ENCODE measurements around the gene PTTG1IP. TPM values are rescaled to one million over a fixed set of nuclear protein-coding genes. Genes with fewer than 3 reads are reported as not detected.
A peak's percentile ranks its signal among the peaks of the same experiment; 100 is the strongest.

The PTTG1IP gene
- total and polyA plus RNA-seq, 8 donors: 61.3 to 253 (median 114) TPM

DNA sequence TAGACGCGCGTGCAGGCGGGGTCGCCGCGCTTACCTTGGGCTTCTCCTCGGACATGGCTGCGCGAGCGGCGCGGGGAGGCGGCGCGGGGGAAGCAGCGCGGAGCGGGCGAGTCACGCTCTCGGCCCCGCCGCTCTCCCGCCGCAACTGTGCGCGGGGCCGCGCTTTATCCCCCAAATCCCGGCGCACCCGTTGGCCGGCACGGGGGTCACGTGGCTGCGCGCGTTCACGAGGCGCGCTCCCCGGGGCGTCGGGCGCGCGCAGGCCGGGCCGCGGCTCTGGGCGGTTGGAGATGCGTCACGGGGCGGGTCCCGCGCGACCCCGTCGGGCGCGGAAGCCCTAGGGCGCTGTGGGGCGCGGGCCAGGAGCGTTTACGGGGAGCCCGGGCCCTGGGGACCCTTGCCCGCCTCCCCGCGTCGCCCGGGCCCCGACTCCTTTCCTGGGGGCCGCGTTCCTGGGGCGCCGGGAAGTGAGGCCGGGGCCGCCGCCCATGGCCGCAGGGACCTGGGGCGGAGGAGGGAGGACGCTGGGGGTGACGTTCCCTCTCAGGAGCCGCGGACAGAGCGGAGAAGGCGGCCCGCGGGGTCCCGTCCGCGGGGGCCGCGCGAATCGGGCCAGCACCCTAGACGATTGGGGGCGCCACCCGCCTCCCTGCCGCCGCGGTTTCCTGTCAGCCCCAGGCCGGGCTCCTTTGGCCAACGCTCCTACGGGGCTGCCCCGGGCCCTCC is 55.4 kb downstream of the PTTG1IP start, which contains the start of gene SUMO3:
Gene SUMO3 (minus strand): TSS at position 149 of the 726 bp plus-strand sequence. CDS start 94 bp downstream, at position 55.
- Histone ChIP-seq H3K9me3 (peaks cover 6 to 33% (median 21%) of the 10 kb centered on the region in 4 donors), H3K4me1 (peaks cover 12 to 38% (median 27%) of the 10 kb centered on the region in 4 donors), H3K27me3 (no peaks in the 10 kb centered on the region), H3K4me3 (peak within 1 kb of the TSS; percentile 57 to 73 (median 68)), H3K36me3 (peaks cover 9 to 10% (median 9%) of the 10 kb centered on the region in 4 donors), H3K27ac (peak within 1 kb of the TSS; percentile 86 to 95 (median 89))
- peak; percentile 86 to 93 for DNase-seq
- WGBS, 5 donors: 0 to 1% (median 0%) methylated on average over 19 to 104 of the region's 108 CpGs
- TF ChIP-seq POLR2AphosphoS5 (IDR thresholded peaks at IDR 0.05) (peak; percentile 47 to 84 (median 82)), EP300 (IDR thresholded peaks at IDR 0.05) (no peak)
- intact Hi-C loops (cut with DNase I; ENCODE audit: low total_unique reads): loop anchor here (10.0 kb wide), 1 partner anchor 47 kb away; no protein-coding TSS in a partner anchor

GRCh38 chr21:44817506-44817880 is 56.0 kb downstream of the PTTG1IP start:
- Histone ChIP-seq H3K27ac (peak overlapping the region; percentile 86 to 95 (median 89)), H3K27me3 (no peaks in the 10 kb centered on the region), H3K4me1 (peaks cover 12 to 43% (median 29%) of the 10 kb centered on the region in 4 donors), H3K9me3 (peaks cover 3 to 27% (median 15%) of the 10 kb centered on the region in 4 donors), H3K36me3 (peaks cover 9 to 15% (median 15%) of the 10 kb centered on the region in 4 donors), H3K4me3 (peak overlapping the region; percentile 57 to 73 (median 68))
- peak; percentile 94 to 97 for DNase-seq
- TF ChIP-seq CTCF (IDR thresholded peaks at IDR 0.05): no peak
- peak in 1 of 3 donors; percentile 15 for TF ChIP-seq POLR2AphosphoS5 (IDR thresholded peaks at IDR 0.05)
- WGBS, 5 donors: 0 to 1% (median 0%) methylated on average over 1 to 43 of the region's 43 CpGs; no CpG with 5 or more reads in 1 of the 5 donors
- intact Hi-C loops (cut with DNase I; ENCODE audit: low total_unique reads): loop anchor here (10.0 kb wide), 1 partner anchor 47 kb away; no protein-coding TSS in a partner anchor

DNA sequence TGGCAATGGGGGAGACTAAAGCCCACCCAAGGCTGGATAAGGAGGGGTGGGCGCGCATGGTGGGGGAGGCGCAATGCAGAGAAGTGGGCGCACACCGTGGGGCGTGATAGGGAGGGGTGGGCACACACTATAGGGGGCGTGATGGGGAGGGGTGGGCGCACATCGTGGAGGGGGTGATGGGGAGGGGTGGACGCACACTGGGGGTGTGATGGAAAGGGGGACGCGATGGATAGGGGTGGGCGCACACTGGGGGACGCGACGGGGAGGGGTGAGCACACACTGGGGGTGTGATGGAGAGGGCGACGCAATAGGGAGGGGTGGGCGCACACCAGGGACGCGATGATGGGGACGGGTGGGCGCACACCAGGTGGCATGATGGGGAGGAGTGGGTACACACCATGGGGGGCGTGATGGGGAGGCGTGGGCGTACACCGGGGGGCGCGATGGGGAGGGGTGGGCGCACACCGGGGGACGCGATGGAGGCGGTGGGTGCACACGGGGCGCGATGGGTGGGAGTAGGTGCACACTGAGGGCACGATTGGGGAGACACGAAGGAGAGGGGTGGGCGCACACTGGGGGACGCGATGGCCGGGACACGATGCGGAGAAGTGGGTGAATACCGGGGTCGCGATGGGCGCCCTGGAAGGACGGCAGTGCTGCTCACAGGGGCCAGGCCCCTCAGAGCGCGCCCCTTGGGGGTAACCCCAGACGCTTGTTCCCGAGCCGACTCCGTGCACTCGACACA is 56.6 kb downstream of the PTTG1IP start:
- peak overlapping the region; percentile 51 to 92 (median 88) for H3K27ac ChIP-seq
- TF ChIP-seq EP300 (IDR thresholded peaks at IDR 0.05) (no peak), POLR2AphosphoS5 (IDR thresholded peaks at IDR 0.05) (no peak), POLR2A (IDR thresholded peaks at IDR 0.05) (no peak), CTCF (IDR thresholded peaks at IDR 0.05) (no peak)
- H3K36me3 ChIP-seq: peaks cover 9 to 21% (median 20%) of the 10 kb centered on the region in 4 donors
- intact Hi-C loops (cut with DNase I; ENCODE audit: low total_unique reads): loop anchor here (10.0 kb wide), 1 partner anchor 48 kb away; no protein-coding TSS in a partner anchor
- H3K27me3 ChIP-seq: no peaks in the 10 kb centered on the region
- DNase-seq: peak in 1 of 2 donors; percentile 40
- 52 to 71% (median 56%) methylated on average over 49 to 57 of the region's 57 CpGs for WGBS, 5 donors
- H3K4me1 ChIP-seq: peaks cover 12 to 46% (median 30%) of the 10 kb centered on the region in 4 donors
- H3K9me3 ChIP-seq: peaks cover 0 to 23% (median 10%) of the 10 kb centered on the region in 4 donors
- H3K4me3 ChIP-seq: peak overlapping the region; percentile 57 to 73 (median 68)

- no peak for DNase-seq
- H3K27me3 ChIP-seq: no peaks in the 10 kb centered on the region
- WGBS, 5 donors: 50 to 68% (median 65%) methylated on average over 6 to 10 of the region's 10 CpGs
Measured at GRCh38 chr21:44815852-44816628, 57.5 kb downstream of the PTTG1IP start.

More at GRCh38 chr21:44815852-44816628, 57.5 kb downstream of the PTTG1IP start:
- Histone ChIP-seq H3K4me1 (peaks cover 12 to 46% (median 30%) of the 10 kb centered on the region in 4 donors), H3K27ac (peak overlapping the region in 1 of 5 donors; percentile 11), H3K9me3 (peaks cover 0 to 16% (median 4%) of the 10 kb centered on the region in 4 donors), H3K4me3 (peak overlapping the region in 1 of 4 donors; percentile 57), H3K36me3 (peaks cover 9 to 27% (median 23%) of the 10 kb centered on the region in 4 donors)
- no peak for TF ChIP-seq POLR2A (IDR thresholded peaks at IDR 0.05)
- intact Hi-C loops (cut with DNase I; ENCODE audit: low total_unique reads): loop anchor here (10.0 kb wide), 1 partner anchor 49 kb away; no protein-coding TSS in a partner anchor

Measured in stomach (tissue), 9 donors.